GM12878 (cell line): ENCODE data around the gene POP7. TPM values are rescaled to one million over a fixed set of nuclear protein-coding genes. Genes with fewer than 3 reads are reported as not detected.

Source experiments
- ATAC-seq: fragments of 200-7000 bp; cut with Tn5 transposase; 3 replicates; pipeline ENCODE4 v1.9.1; 2020; ENCODE audit warnings: mild to moderate bottlenecking, moderate library complexity
- BruUV-seq: library from RNA; stranded (reverse); fragments of 400-500 nt; replicated peaks from 2 replicates; lab custom pipeline; 2021; lab: Mats Ljungman, UMichigan
- CTCF ChIA-PET: fragments of 300-600 bp; sonication (Branson Sonifier 250); formaldehyde crosslinking; extraction: SDS; loops from one replicate; lab custom pipeline; 2021; ENCODE audit warnings: inconsistent platforms; lab: Yijun Ruan, JAX
- POLR2A ChIA-PET: fragments of 350-600 bp; formaldehyde crosslinking; extraction: SDS; loops from one replicate; lab custom pipeline; 2021; ENCODE audit warnings: inconsistent platforms; lab: Charles Lee
- RAD21 ChIA-PET: fragments of 300-600 bp; sonication (Branson Sonifier 250); formaldehyde crosslinking; loops from one replicate; lab custom pipeline; 2023; ENCODE audit warnings: antibody characterized with exemption; ENCODE audit not compliant: unreplicated experiment; lab: Charles Lee
- SMC1A ChIA-PET: fragments of 300-600 bp; sonication (Branson Sonifier 250); formaldehyde crosslinking; loops from one replicate; lab custom pipeline; 2023; ENCODE audit not compliant: unreplicated experiment, uncharacterized antibody; lab: Charles Lee
- DNase-seq: peaks from one replicate; pipeline ENCODE4 v3.0.0-alpha.2; 2011; ENCODE audit warnings: low read depth, low spot score
- FAIRE-seq: peaks from 3 replicates; lab custom pipeline; 2011; peaks lifted over from hg19 to GRCh38; lab: Jason Lieb, UNC
- H2AFZ ChIP-seq: 2 replicates; pipeline ENCODE4 v1.6.0; 2011; ENCODE audit warnings: low read depth, low read length, control low read depth; ENCODE audit not compliant: control insufficient read depth
- H3K27ac ChIP-seq: 2 replicates; pipeline ENCODE4 v1.5.1; 2011; ENCODE audit warnings: control low read depth; ENCODE audit not compliant: control insufficient read depth, insufficient read depth
- H3K27me3 ChIP-seq, 2 experiments: replicated peaks in 1 of 2; 2 replicates each; pipeline versions ENCODE4 v1.6.0 to v1.6.1; 2011; ENCODE audit warnings: low read length in 1 of 2; ENCODE audit not compliant: control insufficient read depth in 2 of 2, insufficient read depth in 2 of 2
- H3K36me3 ChIP-seq, 2 experiments: 2 replicates each; pipeline ENCODE4 v1.5.1; 2011; ENCODE audit warnings: low read length in 1 of 2; ENCODE audit not compliant: control insufficient read depth in 2 of 2, insufficient read depth in 2 of 2
- H3K4me1 ChIP-seq: 2 replicates; pipeline ENCODE4 v1.6.1; 2011; ENCODE audit warnings: mild to moderate bottlenecking, low read length, moderate library complexity, mixed read lengths; ENCODE audit not compliant: control insufficient read depth, insufficient read depth
- H3K4me2 ChIP-seq: 2 replicates; pipeline ENCODE4 v1.6.0; 2011; ENCODE audit warnings: control low read depth; ENCODE audit not compliant: control insufficient read depth, insufficient read depth
- H3K4me3 ChIP-seq: fragments of 200-600 bp; sonication (generic); 2 replicates; pipeline ENCODE4 v1.5.1; 2016
- H3K79me2 ChIP-seq: 2 replicates; pipeline ENCODE4 v1.6.0; 2011; ENCODE audit warnings: low read length; ENCODE audit not compliant: control insufficient read depth, insufficient read depth
- H3K9ac ChIP-seq: 2 replicates; pipeline ENCODE4 v1.8.0; 2011; ENCODE audit warnings: low read length, control low read depth, mixed read lengths; ENCODE audit not compliant: control insufficient read depth, insufficient read depth
- H3K9me3 ChIP-seq: replicated peaks from 3 replicates; pipeline ENCODE4 v1.5.1; 2011; ENCODE audit warnings: mild to moderate bottlenecking, low read length; ENCODE audit not compliant: control insufficient read depth, insufficient read depth
- H4K20me1 ChIP-seq: 2 replicates; pipeline ENCODE4 v1.6.0; 2011; ENCODE audit not compliant: control insufficient read depth, insufficient read depth
- ASH2L ChIP-seq: fragments of 300-600, 200-600 bp; sonication (generic); IDR thresholded peaks from 2 replicates; pipeline ENCODE4 v1.6.1; 2017; ENCODE audit warnings: low read depth, mild to moderate bottlenecking, borderline replicate concordance
- CBX5 ChIP-seq: sonication (generic); IDR thresholded peaks from 2 replicates; pipeline ENCODE4 v1.6.1; 2016; ENCODE audit warnings: low read depth, moderate library complexity, mild to moderate bottlenecking, inconsistent platforms
- EED ChIP-seq: sonication (generic); IDR thresholded peaks from 2 replicates; pipeline ENCODE4 v1.6.1; 2016; ENCODE audit warnings: antibody characterized with exemption, low read depth
- ETV6 ChIP-seq, 2 experiments: fragments of 450-650 bp in 1 of 2; IDR thresholded peaks in 1 of 2; conservative IDR thresholded peaks in 1 of 2; 2 replicates each; pipeline ENCODE4 v1.6.1; 2014; ENCODE audit warnings: antibody characterized with exemption in 1 of 2, borderline replicate concordance in 1 of 2, low read depth in 1 of 2, mild to moderate bottlenecking in 1 of 2, moderate library complexity in 1 of 2
- IRF4 ChIP-seq: IDR thresholded peaks from 2 replicates; pipeline ENCODE4 v1.6.1; 2011; ENCODE audit warnings: low read depth, low read length
- MTA2 ChIP-seq: fragments of 450-650 bp; IDR thresholded peaks from 2 replicates; pipeline ENCODE4 v1.6.1; 2016; ENCODE audit warnings: low read depth, mild to moderate bottlenecking, moderate library complexity
- MTA3 ChIP-seq: IDR thresholded peaks from 2 replicates; pipeline ENCODE4 v1.6.1; 2012; ENCODE audit warnings: low read length, inconsistent platforms, borderline replicate concordance
- MXI1 ChIP-seq: fragments of 150-350 bp; IDR thresholded peaks from 2 replicates; pipeline ENCODE4 v1.6.1; 2011; ENCODE audit warnings: low read depth, mild to moderate bottlenecking, inconsistent platforms, low read length, improper control_type of control experiment
- NFIC ChIP-seq: IDR thresholded peaks from 2 replicates; pipeline ENCODE4 v1.6.1; 2012; ENCODE audit warnings: low read depth, mild to moderate bottlenecking, inconsistent platforms, low read length, moderate library complexity
- POU2F2 ChIP-seq: IDR thresholded peaks from 3 replicates; pipeline ENCODE4 v1.6.1; 2011; ENCODE audit warnings: low read depth, mild to moderate bottlenecking, low read length, borderline replicate concordance
- SRF ChIP-seq, 2 experiments: IDR thresholded peaks; 2 replicates each; pipeline ENCODE4 v1.6.1; 2011; ENCODE audit warnings: low read depth in 2 of 2, low read length in 2 of 2, mild to moderate bottlenecking in 1 of 2, moderate library complexity in 1 of 2
- ZNF207 ChIP-seq: fragments of 450-650 bp; IDR thresholded peaks from 2 replicates; pipeline ENCODE4 v1.6.1; 2014; ENCODE audit warnings: antibody characterized with exemption, mild to moderate bottlenecking, borderline replicate concordance
- ZZZ3 ChIP-seq: IDR thresholded peaks from 2 replicates; pipeline ENCODE4 v1.6.1; 2011; ENCODE audit warnings: low read depth; ENCODE audit not compliant: control insufficient read depth, insufficient read length
- WGBS: methylation state at CpG from one replicate; pipeline ENCODE4 v1.1.6; 2016; ENCODE audit warnings: low lambda C conversion rate; ENCODE audit not compliant: insufficient replicate concordance, insufficient coverage; ENCODE audit errors: missing lambda C conversion rate; 5-methylcytosine and 5-hydroxymethylcytosine counted together
- in situ Hi-C: fragments of 300-500 bp; cut with MboI; formaldehyde crosslinking; loops from 9 replicates; pipeline ENCODE4 v1.14.3; 2018; ENCODE audit warnings: mixed read lengths
- intact Hi-C: fragments of 100-400 bp; cut with micrococcal nuclease; formaldehyde crosslinking; loops from one replicate; pipeline ENCODE4 v1.14.2; 2022; ENCODE audit not compliant: unreplicated experiment
- polyA plus RNA-seq, 11 experiments: library from polyadenylated mRNA; depleted of rRNA in 4 of 11; unstranded in 6 of 11; stranded (reverse) in 5 of 11; fragments of >200 nt; fragmentation: Nextera tagmentation in 4 of 11; fragmentation: Illumina TruSeq in 1 of 11; extraction: Ambion mirVana in 4 of 11; extraction: Trizol in 1 of 11; gene quantifications; 1 replicate in 1 of 11; 2 replicates in 10 of 11; pipeline versions ENCODE4 v1.2.1 to v1.2.3, GENCODE V29; 2011 to 2016; ENCODE audit warnings: inconsistent platforms in 2 of 11, missing spikeins in 2 of 11, low read depth in 1 of 11
- total RNA-seq, 4 experiments: library from RNA; depleted of rRNA in 3 of 4; stranded (reverse); fragments of >200 nt in 3 of 4; fragmentation: Illumina TruSeq in 1 of 4; extraction: Trizol in 1 of 4; gene quantifications; 2 replicates each; pipeline versions ENCODE4 v1.2.1 to v1.2.3, GENCODE V29; 2013 to 2021
- TF ChIP-seq, protein P1 (sequence below): fragments of 450-650 bp; IDR thresholded peaks from 2 replicates; pipeline ENCODE4 v1.6.1; 2016; ENCODE audit warnings: mild to moderate bottlenecking
- TF ChIP-seq, protein P2 (sequence below): fragments of 450-650 bp; IDR thresholded peaks from 2 replicates; pipeline ENCODE4 v1.6.1; 2017; ENCODE audit warnings: mild to moderate bottlenecking, moderate library complexity
- TF ChIP-seq, protein P3 (sequence below): fragments of 450-650 bp; IDR thresholded peaks from 2 replicates; pipeline ENCODE4 v1.6.1; 2014; ENCODE audit warnings: mild to moderate bottlenecking

Gene POP7
- total and polyA plus RNA-seq, 10 of the 15 experiments (the other 5 are each of a cell fraction or from before 2014, with no cell fraction given): 12.1 to 148 (median 51.7) TPM

DNA sequence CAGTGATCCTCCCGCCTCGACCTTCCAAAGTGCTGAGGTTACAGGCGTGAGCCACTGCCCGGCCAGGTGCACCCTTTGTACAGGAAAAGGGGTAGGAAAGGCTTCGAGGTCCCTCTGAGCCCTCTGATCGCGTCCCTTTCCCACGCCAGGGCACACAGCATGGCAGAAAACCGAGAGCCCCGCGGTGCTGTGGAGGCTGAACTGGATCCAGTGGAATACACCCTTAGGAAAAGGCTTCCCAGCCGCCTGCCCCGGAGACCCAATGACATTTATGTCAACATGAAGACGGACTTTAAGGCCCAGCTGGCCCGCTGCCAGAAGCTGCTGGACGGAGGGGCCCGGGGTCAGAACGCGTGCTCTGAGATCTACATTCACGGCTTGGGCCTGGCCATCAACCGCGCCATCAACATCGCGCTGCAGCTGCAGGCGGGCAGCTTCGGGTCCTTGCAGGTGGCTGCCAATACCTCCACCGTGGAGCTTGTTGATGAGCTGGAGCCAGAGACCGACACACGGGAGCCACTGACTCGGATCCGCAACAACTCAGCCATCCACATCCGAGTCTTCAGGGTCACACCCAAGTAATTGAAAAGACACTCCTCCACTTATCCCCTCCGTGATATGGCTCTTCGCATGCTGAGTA, 871 bp downstream of the POP7 start (continued):
- TF ChIP-seq, protein P1, sequence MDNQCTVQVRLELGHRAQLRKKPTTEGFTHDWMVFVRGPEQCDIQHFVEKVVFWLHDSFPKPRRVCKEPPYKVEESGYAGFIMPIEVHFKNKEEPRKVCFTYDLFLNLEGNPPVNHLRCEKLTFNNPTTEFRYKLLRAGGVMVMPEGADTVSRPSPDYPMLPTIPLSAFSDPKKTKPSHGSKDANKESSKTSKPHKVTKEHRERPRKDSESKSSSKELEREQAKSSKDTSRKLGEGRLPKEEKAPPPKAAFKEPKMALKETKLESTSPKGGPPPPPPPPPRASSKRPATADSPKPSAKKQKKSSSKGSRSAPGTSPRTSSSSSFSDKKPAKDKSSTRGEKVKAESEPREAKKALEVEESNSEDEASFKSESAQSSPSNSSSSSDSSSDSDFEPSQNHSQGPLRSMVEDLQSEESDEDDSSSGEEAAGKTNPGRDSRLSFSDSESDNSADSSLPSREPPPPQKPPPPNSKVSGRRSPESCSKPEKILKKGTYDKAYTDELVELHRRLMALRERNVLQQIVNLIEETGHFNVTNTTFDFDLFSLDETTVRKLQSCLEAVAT: no peak
- TF ChIP-seq MXI1 (no peak), NFIC (no peak), ETV6 (conservative IDR thresholded peaks at IDR 0.05 in 1 of 2, IDR thresholded peaks at IDR 0.05 in 1 of 2; ENCODE audit: borderline replicate concordance in 1 of 2, low read depth in 1 of 2) (no peak), ASH2L (no peak), EED (no peak)

DNA sequence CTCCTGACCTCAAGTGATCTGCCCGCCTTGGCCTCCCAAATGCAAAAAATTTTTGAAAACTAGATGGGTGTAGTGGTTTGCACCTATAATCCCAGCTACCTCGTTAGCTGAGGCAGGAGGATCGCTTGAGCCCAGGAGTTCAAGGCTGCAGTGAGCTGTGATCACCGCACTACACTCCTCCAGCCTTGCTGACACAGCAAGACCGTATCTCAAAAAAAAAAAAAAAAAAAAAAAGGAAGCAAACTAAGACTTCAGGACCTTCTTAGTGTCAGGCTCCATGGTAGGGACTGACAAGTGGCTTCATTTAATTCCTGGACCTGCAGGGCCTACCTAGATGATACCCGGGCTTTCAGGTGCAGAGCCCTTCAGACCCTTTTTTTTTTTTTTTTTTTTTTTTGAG, 2.5 kb downstream of the POP7 start:
- no peak overlapping the region for H2AFZ ChIP-seq
- no peaks in the 10 kb centered on the region for H3K27me3 ChIP-seq
- in situ Hi-C loops (loop anchor here (10.0 kb wide), 1 partner anchor 146 kb away; the partner anchor contains the start of gene SLC12A9), intact Hi-C loops (loop anchor here (5.0 kb wide), 1 partner anchor 76 kb away; no protein-coding TSS in a partner anchor)
- H3K79me2 ChIP-seq: peaks cover 18% of the 10 kb centered on the region
- DNase-seq: no peak
- 83% methylated on average over 5 of the region's 6 CpGs for WGBS
- no peak for FAIRE-seq
- no TSS peak for BruUV-seq
- H3K4me3 ChIP-seq: no peak overlapping the region
- CTCF ChIA-PET: interaction anchor here (5.6 kb wide), 1 partner anchor 17 kb away, joined by 56 read pairs; no protein-coding TSS in a partner anchor
- POLR2A ChIA-PET: interaction anchor here (0.6 kb wide), 1 partner anchor 1285 kb away, joined by 5 read pairs; no protein-coding TSS in a partner anchor
- no peak for ATAC-seq
- peaks cover 13% of the 10 kb centered on the region for H3K4me1 ChIP-seq
- H3K27ac ChIP-seq: no peak overlapping the region
- RAD21 ChIA-PET: interaction anchor here (0.6 kb wide), 2 partner anchors 91 to 1833 kb away, joined by 3 to 4 read pairs; no protein-coding TSS in a partner anchor
- H3K4me2 ChIP-seq: no peak overlapping the region
- SMC1A ChIA-PET: interaction anchor here (0.7 to 1.0 kb wide), 2 partner anchors 13 to 37 kb away, joined by 3 read pairs; no protein-coding TSS in a partner anchor
- no peaks in the 10 kb centered on the region for H3K9me3 ChIP-seq
- H3K36me3 ChIP-seq: peaks cover 0 to 5% of the 10 kb centered on the region in 2 experiments; a peak in 2 of 4 replicates
- H3K9ac ChIP-seq: no peak overlapping the region
- H4K20me1 ChIP-seq: no peaks in the 10 kb centered on the region
- TF ChIP-seq ZNF207 (no peak), MTA3 (no peak), ZZZ3 (no peak), MTA2 (no peak), IRF4 (no peak), POU2F2 (no peak), CBX5 (no peak), SRF (IDR thresholded peaks at IDR 0.05; ENCODE audit: low read depth in 2 of 2, low read length in 2 of 2) (no peak)
- TF ChIP-seq, protein P2, sequence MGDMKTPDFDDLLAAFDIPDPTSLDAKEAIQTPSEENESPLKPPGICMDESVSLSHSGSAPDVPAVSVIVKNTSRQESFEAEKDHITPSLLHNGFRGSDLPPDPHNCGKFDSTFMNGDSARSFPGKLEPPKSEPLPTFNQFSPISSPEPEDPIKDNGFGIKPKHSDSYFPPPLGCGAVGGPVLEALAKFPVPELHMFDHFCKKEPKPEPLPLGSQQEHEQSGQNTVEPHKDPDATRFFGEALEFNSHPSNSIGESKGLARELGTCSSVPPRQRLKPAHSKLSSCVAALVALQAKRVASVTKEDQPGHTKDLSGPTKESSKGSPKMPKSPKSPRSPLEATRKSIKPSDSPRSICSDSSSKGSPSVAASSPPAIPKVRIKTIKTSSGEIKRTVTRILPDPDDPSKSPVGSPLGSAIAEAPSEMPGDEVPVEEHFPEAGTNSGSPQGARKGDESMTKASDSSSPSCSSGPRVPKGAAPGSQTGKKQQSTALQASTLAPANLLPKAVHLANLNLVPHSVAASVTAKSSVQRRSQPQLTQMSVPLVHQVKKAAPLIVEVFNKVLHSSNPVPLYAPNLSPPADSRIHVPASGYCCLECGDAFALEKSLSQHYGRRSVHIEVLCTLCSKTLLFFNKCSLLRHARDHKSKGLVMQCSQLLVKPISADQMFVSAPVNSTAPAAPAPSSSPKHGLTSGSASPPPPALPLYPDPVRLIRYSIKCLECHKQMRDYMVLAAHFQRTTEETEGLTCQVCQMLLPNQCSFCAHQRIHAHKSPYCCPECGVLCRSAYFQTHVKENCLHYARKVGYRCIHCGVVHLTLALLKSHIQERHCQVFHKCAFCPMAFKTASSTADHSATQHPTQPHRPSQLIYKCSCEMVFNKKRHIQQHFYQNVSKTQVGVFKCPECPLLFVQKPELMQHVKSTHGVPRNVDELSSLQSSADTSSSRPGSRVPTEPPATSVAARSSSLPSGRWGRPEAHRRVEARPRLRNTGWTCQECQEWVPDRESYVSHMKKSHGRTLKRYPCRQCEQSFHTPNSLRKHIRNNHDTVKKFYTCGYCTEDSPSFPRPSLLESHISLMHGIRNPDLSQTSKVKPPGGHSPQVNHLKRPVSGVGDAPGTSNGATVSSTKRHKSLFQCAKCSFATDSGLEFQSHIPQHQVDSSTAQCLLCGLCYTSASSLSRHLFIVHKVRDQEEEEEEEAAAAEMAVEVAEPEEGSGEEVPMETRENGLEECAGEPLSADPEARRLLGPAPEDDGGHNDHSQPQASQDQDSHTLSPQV: no peak
- TF ChIP-seq, protein P3, sequence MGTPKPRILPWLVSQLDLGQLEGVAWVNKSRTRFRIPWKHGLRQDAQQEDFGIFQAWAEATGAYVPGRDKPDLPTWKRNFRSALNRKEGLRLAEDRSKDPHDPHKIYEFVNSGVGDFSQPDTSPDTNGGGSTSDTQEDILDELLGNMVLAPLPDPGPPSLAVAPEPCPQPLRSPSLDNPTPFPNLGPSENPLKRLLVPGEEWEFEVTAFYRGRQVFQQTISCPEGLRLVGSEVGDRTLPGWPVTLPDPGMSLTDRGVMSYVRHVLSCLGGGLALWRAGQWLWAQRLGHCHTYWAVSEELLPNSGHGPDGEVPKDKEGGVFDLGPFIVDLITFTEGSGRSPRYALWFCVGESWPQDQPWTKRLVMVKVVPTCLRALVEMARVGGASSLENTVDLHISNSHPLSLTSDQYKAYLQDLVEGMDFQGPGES: no peak
